GM12878 (cell line): ENCODE data around the gene DOK7.

ENCODE experiments used
- CTCF ChIP-seq, 3 experiments: IDR thresholded peaks in 2 of 3; conservative IDR thresholded peaks in 1 of 3; 2 replicates each; pipeline ENCODE4 v1.5.1; 2011; ENCODE audit warnings: low read depth in 3 of 3, low read length in 3 of 3, mild to moderate bottlenecking in 3 of 3, control low read depth in 2 of 3, moderate library complexity in 2 of 3, inconsistent platforms in 1 of 3, mixed read lengths in 1 of 3; ENCODE audit not compliant: control insufficient read depth in 2 of 3, insufficient read depth in 1 of 3; ENCODE audit errors: extremely low read depth in 1 of 3
- RCOR1 ChIP-seq: conservative IDR thresholded peaks from 2 replicates; pipeline ENCODE4 v1.6.1; 2012; ENCODE audit warnings: low read depth, low read length, improper control_type of control experiment

GRCh38 chr4:3427706-3428446 is 35.2 kb upstream of the DOK7 start:
- TF ChIP-seq CTCF (IDR thresholded peaks at IDR 0.05 in 2 of 3, conservative IDR thresholded peaks at IDR 0.05 in 1 of 3; ENCODE audit: control insufficient read depth in 2 of 3, extremely low read depth in 1 of 3, insufficient read depth in 1 of 3, low read depth in 3 of 3, low read length in 3 of 3) (no peak), RCOR1 (no peak)
